Fibroblast of skin of scalp (primary cell): ENCODE data around the gene ANKRD9.

Experiments used
- DNase-seq: peaks from one replicate; pipeline ENCODE4 v3.0.0-alpha.2; 2013

Gene ANKRD9

DNA sequence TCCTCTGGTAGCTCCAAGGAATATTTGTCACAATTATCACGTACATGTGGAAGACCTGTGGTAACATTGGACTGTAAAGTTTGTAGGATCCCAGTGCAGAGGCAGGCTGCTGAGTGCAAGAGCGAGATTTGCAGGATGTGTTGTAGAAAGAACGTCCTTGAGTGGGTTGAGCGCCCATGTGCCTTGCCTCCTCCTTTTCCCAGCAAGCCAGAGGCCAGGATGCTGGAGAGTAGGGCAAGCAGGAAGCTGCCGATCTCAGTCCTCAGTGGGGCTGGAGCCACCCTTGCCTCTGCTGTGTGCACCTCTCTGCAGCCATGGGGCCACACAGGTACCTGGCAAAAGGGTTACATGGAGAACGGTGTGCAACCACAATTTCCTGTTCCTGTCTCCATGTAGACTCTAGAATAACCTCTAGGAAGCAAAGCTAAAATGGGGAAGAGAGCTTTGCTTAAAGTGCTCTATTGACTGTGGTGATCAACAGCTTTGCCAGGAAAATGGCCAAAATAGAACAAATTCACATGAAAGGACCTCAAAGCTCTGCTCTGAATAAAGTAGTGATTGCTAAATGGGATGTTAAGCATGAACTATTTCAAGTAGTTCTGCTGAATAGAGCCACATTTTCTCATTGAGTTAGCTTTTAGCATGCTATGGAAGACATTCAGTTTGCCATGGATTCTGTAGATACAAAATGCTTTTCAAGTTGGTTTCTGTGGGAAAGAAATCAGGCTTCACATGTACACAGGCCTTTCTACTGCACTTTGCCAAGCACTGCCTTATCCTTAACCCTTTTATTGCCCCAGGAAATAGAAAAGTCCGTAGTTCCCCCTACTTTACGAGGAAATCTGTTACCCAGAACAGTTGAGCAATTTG, 37.4 kb downstream of the ANKRD9 start:
- DNase-seq, result no peak

- no peak for DNase-seq
Measured at GRCh38 chr14:102469261-102469660, 40.3 kb downstream of the ANKRD9 start.

- DNase-seq, result no peak
Measured at GRCh38 chr14:102464846-102465341, 44.7 kb downstream of the ANKRD9 start.

- DNase-seq, result no peak
Measured at GRCh38 chr14:102464006-102464405, 45.6 kb downstream of the ANKRD9 start.

DNA sequence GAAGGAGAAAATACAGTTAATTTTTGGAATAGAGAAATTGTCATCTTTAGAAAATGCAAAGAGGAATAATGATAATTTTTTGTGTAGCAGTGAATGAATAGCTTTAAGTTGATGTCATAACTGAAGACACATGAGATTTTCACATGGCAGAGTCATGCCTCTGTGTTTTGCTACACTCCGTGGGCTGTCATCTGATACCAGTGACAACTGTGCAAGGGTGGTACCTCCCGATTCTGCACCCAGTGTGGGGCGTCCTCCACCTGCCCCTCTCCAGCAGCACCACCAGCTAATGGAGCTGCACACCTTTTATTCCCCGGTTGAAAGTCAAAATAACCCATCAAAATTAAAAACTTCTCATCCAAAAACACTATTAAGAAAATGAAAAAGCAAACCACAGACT, 47.2 kb downstream of the ANKRD9 start:
- peak; percentile 8 for DNase-seq

GRCh38 chr14:102461490-102462338, 47.9 kb downstream of the ANKRD9 start:
- DNase-seq, result peak; percentile 12

DNA sequence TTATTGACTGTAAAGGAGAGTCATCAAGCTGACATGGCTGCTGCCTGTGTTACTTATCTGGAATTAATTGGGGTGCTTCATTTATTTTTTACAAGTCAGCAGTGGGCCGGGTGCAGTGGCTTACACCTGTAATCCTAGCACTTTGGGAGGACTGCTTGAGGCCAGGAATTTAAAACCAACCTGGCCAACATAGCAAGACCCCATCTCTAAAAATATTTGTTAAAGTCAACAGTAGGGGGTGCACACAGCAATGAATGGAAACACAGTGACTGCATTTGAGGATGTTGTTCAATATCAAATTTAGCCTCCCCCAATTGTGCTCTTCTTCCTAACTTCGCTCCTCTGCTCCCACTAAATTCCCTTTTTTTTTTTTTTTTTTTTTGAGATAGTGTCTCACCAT, 52.1 kb downstream of the ANKRD9 start:
- DNase-seq, result no peak

- DNase-seq, result no peak
Measured at GRCh38 chr14:102454711-102455110, 54.9 kb downstream of the ANKRD9 start.

DNA sequence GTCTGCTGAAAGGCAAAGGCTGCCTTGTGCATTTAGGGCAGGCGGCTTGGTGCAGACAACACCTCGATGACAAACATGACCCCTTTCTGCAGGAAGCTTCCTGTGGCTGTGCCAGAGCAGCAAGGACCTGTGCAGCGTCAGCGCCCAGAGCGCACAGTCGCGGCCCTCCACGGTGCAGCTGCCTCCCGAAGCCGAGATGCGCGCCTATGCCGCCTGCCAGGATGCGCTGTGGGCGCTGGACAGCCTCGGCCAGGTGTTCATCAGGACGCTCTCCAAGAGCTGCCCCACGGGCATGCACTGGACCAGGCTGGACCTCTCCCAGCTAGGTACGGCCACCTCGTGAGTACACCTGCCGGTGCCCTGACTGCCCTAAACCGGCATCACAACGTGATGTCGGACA, 57.3 kb downstream of the ANKRD9 start:
- DNase-seq, result no peak
